HG03280 (cell line): ENCODE results near the gene DYTN.
A peak's percentile ranks its signal among the peaks of the same experiment; 100 is the strongest.
"Not testable (repeated sequence)": the region's sequence is repeated elsewhere in the genome, so short reads cannot be mapped to it uniquely, and the experiment has no call there.

Source experiments
- ATAC-seq: cut with Tn5 transposase; IDR thresholded peaks from one replicate; pipeline ENCODE4 v1.9.1; 2021; ENCODE audit warnings: mild to moderate bottlenecking, moderate library complexity; ENCODE audit not compliant: unreplicated experiment

The DYTN gene, protein sequence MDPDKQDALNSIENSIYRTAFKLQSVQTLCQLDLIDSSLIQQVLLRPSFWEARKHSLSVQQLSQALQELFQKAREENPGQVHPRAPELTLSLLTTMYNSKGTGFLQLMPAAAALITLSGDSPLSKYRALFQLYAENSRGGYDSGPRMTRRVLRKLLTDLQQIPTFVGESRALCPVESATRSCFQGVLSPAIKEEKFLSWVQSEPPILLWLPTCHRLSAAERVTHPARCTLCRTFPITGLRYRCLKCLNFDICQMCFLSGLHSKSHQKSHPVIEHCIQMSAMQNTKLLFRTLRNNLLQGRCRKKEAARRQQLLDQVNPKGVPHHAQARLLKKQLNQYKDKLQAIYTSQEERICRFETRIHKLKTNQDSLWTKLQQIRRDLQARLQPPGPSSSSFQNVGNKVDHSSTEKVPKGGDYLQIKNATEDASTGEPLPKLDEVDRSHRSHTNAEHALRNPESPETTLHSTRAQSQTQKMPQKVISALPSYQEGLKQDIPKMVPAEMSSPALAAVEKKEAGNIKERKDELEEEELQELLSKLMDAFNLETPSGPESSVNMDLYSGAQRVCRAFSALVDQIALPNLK

DNA sequence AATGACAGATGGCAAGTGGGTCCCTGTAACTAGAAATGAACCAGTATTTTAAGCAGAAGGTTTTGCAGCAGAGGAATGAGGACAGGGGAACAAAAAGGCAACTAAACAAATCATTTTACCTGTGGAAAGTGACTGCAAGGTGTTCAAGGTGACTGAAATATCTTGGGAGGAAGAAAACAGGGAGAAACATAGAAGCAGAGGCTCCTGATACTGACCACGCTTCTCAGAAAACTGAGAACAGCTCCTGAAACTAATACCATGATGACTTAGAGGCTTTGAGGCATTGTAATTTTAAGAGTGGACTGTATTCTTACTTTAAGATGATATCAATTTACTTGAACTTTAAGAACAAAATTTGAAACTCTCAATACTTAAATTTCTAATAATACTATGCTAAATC, at the start of gene DYTN:
Gene DYTN, minus strand, starts transcription at position 101 of the 400 bp plus-strand sequence. CDS start 117 bp downstream, outside the sequence.
- ATAC-seq = peak; percentile 32

DNA sequence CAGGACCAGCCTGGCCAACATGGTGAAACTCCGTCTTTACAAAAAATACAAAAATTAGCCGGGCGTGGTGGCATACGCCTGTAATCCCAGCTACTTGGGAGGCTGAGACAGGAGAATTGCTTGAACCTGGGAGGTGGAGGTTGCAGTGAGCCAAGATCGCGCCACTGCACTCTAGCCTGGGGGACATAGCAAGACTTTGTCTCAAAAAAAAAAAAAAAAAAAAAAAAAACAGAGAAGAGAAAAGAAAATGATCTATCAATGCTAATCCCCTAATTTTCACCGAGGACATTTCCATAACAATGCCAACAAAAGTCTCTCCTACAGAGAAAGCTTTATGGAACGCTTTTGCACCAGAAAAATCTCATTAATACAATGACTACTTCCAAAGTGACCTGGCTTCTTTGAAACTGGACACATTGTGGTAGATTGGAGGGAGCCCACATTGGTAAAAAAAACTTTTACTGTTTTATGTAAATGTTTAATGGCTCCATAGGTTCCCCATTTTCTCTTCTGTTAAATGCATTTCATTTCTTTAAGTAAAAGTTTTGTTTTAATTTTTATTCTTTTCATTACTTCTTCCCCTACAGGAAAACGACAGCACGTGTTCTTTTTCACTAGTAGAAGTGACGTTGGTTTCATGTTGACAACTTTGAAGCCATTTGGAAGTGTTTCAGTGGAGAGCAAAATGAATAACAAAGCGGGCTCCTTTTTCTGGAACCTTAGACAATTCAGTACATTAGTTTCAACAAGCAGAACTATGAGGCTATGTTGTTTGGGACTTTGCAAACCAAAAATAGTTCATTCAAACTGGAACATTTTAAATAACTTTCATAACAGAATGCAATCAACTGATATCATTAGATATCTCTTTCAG, 48.1 kb upstream of the DYTN start:
- ATAC-seq = no peak

DNA sequence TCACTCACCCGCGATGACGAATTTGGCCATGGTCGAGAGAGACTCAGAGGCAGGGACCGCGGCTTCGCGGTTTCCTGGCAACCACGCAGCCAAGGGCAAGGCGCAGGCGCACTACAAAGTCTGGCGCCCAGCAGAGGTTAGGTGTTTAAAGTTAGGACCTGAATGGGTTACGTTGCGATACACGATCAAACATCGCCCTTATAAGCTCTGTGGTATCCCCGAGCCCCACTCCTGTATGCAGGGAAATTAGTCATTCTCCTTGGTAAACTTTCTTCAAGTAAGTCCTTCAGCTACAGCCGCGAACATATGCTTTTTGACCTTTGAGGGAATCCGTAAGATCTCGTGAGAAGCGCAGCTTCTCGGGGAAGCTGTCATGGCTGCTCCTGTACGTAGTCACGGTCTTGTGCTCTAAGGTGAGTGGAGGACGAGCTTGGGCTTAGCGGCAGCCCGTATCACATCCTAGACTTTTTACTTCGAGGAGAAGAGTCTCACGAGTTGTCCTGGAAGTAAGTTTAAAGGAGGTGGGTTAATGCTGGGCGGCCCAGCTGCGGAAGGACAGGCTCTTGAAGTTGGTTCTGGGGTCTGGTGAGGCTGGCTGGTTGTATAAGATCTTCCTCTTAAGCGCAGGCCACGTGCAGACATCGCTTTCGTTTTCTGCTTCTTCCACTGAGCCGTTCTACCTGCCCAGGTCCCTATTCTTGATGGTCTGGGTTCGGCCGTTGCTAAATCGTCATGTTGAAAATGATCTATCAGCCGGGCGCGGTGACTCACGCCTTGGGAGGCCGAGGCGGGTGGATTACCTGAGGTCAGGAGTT, 47.3 kb upstream of the DYTN start, which contains the start of the genes FASTKD2 and MDH1B:
Gene FASTKD2, plus strand, starts transcription at position 365 of the 815 bp plus-strand sequence. CDS start 1,088 bp downstream, outside the sequence.
Gene MDH1B, minus strand, starts transcription at position 87 of the 815 bp plus-strand sequence. Its CDS starts 57 bp downstream, at position 30.
- peak; percentile 94 for ATAC-seq

DNA sequence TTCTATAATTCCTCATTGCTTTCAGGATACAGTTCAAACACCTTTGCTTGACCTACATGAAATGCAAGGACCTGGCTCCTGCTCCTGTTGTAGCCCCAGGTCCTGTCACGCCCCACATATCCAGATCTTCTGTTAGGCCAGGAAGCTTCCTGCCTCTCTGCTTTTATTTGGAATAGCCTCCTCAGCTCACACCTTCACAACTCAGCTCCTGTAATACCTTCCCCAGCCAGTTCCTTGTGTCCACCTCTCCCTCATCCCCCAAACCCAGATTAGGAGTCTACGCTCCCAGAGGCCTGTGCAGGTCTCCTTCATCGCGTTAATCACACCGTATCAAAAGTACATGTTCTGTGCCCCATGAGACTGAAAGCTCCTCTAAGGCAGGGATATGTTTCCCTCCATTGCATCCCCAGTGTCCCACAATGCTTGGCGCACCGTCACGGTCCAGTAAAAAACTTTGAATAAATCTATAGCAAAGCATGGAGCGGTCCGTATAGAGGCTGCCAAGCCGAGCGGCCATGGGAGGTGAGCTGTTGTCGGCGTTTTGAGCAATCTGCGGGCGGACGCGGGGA, 46.6 kb upstream of the DYTN start:
- ATAC-seq = peak; percentile 0

DNA sequence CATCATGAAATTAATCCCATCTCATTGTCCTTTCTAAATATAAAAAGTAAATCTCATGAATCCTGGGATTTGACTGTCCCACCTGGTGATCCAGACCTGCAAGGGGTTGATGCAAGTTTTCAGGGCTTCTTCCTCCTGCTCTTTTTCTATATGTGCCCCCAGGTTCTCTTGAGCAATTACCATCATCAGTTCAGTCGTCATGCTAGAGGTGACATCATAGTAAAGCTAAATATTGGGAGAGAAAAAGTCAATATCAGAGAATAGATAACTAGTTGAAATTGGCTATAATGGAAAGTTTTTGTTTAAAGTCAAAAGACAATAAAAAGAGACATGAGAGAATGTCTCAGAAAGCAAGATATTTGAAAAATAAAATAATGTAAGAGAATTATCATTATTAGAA, 38.6 kb upstream of the DYTN start:
- no peak for ATAC-seq

DNA sequence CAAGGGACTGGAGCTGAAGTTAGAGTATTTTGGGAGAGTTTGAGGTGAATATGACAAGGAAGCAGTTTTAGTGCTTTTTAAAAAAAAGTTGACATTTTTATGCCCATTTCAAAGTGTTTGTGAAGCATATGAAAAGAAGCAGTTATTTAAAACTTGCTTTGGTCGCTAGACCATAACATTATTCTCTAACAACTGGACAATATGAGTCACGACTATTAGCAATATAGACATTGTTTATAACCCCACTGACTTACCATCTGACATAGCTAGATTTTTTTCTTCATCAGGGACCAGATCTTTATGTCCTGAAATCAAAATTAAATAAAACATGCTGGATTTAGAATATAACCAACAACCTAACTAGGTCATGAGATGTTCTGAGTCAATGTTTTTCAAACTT, 22.6 kb upstream of the DYTN start:
- no peak for ATAC-seq

DNA sequence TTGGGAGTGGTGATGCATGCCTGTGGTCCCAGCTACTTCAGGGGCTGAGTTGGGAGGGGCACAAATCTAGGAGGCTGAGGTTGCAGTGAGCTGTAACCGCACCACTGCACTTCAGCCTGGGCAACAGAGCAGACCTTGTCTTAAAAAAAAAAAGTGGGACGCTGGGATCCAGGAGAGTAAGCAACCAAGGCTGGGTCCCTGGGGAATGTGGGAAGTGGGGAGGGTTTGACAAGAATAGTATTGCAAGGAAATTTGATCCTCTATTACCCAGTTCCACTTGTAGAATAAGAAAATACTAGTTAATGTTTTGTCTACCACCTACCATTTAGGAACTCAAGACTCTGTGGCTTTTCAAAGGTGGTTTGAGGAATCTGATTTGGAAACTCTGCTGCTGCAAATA, 21.1 kb upstream of the DYTN start:
- ATAC-seq = no peak

DNA sequence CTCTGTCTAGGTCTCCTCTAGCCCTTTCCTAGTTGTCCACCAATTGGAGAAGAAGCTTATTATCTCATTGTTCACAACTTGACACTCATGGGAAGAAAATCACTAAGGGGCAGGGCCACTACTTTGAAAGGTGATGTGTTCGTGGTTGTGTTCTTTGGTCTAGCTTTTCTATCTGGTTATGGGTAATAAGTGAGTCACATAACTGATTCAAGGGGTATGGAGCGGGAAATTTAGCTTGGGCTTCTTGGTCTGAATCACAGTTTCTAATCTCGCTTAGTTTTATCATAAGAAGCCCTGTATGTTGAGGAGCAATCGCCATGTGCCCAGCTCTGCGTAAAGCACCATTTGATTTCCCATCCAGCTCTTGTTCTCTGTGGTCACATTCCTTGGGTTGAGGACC, 18.7 kb upstream of the DYTN start:
- no peak for ATAC-seq

DNA sequence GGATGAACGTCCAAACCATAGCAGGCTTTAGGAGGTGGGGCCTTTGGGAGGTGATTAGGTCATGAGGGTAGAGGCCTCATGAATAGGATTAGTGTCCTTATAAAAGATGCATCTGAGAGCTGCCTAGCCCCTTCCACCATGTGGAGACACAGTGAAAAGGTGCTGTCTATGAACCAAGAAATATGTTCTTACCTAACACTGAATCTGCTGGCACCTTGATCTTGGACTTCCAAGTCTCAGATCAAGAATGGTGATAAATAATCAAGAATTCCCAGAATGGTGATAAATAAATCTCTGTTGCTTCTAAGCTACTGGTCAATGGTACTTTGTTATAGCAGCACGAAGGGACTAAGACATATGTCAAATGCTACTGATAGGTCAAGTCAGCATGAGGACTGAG, 15.1 kb upstream of the DYTN start:
- no peak for ATAC-seq

DNA sequence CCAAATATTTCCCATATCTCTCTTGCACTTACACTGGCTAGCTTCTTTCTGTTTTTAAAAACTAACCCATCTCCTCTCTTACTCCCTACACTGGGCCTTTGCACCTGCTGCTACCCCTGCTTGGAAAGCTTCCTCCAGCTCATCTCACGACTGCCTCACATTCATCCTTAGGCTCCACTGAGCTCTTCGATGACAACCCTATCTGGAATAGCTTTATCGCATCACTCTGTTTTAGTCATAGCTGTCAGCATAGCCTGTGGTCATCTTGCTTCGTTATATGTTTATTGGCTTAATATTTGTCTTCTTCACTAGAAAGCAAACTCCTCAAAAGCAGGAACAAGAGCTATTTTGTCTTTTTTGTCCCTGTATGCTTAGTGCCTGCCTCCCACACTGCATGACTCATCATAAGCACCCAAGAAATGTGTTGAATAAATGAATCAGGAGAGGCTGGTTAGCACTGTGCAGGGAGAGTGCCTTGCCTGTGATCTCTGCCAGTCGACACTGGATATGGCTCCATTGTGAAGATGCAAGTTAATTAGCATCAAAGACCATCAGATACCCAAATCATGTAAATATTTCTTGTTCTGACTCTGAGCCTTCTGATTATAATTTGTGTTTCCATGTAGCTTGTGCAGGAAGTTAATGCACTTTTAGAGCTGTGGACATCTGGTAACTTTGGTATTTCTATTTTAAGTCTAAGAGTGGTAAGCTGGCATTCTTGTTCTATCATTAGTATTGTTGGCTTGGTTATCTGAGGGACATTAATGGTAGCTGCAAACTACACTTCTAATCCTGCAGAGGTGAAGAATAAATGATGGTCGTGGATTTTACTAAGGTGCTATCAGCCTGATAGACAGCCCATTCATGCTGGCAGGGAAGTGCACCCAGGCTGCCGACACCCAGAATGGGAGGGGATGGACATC, 10.3 kb upstream of the DYTN start:
- no peak for ATAC-seq

DNA sequence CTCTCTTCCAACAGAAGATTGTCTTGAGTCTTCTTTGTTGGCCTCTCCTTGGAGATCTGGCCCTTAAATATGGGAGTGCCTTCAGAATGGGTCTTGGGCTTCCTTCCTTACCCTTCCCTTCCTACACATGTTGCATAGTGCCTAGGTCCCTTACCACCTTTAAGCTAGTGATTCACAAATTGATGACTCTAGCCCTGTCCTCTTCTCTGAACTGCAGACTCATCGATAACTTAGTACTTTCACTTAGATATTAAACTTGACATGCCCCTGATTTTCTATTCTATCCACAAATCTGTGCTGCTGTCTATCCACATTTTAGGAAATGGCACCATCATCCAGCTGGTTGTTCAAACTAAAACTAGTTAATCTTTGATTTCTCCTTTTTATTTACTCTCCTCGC, 9.1 kb upstream of the DYTN start:
- ATAC-seq = no peak

DNA sequence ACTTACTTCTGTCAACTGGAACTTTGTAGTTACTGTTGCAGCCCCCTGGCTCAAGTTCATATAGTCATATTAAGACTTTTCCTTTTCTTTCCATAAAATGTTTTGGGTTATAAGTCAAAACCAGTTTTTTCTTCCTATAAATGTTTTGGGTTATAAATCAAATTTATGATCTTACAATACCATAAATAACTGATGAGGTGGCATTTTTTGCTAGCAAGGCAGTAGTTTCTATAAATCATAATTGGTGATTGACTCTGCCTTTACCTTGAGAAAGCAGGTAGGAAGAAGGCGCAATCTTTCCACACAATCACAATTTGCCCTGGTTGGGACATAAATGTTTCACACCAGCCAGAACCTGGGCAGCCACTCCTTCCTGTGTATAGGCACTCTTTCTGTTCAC, 5.1 kb upstream of the DYTN start:
- no peak for ATAC-seq

DNA sequence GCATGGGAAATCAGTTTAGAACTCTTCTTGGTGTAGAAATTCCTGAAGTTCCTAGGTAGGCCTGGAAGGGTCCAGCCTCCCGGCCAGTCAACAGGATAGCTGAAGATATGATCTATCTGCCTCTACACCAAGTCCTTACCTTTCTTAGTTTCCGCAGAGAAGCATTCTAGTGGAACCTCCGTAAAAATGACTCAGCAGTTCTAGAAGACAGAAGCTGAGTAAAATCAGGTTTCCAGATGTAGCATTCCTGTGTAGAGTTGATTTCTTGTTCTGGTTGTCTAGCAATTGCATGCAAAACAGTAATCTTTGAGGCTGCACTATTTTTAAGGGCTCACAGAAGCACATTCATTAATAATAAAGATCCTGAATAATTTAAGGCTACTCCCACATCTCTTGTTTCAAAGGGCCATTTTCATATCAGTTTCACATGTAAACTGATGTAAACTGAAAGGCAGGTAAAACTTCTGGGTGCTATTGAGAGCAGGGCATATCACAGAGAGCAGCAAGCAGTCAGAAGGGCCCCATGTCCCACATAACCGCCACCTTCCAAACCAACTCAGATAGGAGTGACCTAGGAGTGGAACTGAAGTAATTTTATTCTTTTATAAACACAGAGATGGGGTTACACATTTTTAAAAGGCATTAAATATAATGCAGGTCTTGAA, 3.2 kb upstream of the DYTN start:
- peak; percentile 70 for ATAC-seq

DNA sequence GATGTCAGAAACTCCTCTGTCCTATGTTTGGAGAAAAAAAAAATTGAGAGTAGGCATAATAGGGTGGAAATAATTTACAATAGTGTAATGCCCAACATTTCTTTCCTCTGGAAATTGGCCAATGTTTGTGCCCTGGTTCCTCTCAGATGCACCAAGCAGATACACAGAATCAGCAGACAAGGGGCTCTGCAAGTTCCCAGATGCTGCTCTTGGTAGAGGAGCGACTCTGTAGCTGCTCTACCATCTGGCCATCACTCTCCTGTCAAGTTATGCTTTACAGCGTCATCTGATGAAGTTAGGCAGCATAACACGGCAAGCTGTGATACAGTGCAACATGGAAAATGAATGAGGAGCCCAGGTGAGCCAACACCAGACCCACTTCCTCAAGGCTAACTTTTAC, 1.6 kb downstream of the DYTN start:
- no peak for ATAC-seq

DNA sequence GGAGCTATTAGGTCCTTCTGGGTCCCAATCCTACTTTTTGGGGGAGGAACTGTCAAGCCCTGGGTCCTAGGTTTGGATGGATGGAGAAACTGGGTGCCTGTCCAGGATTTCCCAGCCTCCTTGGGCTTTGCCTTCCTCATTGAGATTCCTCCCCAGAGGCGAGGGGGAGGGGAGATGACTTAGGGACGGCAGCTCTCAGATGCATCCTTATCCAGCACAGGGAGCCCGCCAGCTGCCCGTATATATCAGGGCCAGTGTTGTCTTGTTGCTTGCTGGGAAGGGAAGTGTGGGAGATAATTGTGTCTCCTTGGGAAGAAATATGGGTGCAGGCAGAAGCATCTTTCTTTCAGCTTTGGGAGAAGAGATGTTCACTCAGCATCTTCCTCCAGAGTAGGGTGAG, 3.0 kb downstream of the DYTN start:
- ATAC-seq = not testable (repeated sequence)

DNA sequence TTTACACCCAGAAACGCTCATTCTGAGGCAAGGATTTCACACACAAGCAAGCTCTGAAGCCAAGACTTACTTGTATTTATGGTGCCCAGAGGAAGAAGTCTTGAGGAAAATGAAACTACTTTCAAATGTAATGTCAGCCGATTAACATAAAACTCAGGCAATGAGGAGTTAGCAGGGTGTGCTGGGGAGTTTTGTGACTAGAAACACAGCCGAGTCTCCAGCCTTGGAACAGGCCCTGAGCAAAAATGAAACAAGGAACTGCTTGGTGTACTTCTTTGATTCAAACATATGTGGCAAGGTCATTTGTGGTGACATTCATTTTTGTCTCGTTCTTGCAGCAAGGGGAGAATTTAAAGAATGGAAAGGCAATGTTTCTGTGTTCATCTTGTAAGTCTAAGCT, 4.5 kb downstream of the DYTN start:
- ATAC-seq = no peak

DNA sequence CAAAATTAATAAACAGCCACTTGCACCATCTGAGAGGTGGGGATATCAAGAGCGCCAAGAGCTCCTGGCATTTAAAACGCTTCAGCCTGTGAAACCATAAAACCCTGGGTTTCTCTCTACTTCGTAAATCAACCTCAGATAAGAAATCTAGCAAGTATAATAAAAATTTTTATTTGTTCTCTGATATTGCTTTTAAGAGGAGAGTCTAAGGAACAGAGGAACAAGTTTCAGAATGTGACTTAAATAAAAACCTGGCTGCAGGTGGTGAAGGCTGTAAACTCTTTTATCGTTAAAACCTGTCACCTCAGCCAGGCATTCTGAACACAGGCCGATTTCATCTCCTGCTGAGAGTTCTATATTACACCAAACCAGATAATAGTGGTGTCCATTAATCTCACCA, 9.9 kb downstream of the DYTN start:
- ATAC-seq = no peak

DNA sequence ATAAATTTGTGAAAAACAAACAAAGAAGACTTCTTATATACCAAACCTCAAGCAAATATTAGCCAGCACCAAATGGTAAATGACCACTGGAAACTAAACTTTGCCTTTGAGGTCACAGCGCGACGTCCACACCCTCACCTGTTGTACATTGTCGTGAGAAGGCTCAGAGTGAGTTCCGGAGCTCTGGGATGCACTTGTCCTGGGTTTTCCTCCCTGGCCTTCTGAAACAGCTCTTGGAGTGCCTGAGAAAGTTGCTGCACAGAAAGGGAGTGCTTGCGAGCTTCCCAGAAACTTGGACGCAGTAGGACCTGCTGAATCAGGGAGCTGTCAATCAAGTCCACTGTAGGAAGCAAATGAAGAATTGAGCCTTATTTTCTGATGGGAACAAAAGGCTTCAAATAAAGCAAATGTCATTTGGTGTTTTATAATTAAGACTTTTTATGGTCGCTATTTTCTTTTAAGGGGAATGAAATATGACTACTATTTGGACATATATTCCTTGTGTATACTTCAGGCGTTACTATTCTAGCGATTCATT, 11.0 kb downstream of the DYTN start:
- no peak for ATAC-seq
